Kidney glomerular epithelial cell (primary cell): ENCODE results near the gene DDAH1.

ENCODE experiments used
- DNase-seq: peaks from one replicate; lab custom pipeline; 2025; lab: John Stamatoyannopoulos, UW

Gene DDAH1

GRCh38 chr1:85440612-85441011 is 24.3 kb downstream of the DDAH1 start:
- DNase-seq = no peak

DNA sequence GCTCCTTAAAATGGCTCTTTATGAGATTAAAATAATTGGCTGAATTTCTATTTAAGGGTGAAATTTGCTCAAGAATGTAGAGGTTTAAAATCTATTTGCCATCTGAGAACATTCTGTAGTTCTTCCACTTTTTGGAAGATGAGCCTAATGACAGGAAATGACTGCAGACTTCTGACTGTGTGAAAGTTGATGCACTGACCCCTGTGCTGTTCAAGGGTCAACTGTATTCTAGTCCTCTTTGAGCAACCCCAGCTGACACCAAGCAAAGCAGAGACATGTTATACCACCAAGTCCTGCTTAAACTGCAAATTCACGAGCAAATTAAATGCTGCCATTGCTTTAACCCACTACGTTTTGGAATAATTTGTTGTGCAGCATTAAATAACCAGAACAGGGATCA is 26.6 kb downstream of the DDAH1 start:
- DNase-seq = no peak

GRCh38 chr1:85437139-85437538 is 27.8 kb downstream of the DDAH1 start:
- no peak for DNase-seq

DNA sequence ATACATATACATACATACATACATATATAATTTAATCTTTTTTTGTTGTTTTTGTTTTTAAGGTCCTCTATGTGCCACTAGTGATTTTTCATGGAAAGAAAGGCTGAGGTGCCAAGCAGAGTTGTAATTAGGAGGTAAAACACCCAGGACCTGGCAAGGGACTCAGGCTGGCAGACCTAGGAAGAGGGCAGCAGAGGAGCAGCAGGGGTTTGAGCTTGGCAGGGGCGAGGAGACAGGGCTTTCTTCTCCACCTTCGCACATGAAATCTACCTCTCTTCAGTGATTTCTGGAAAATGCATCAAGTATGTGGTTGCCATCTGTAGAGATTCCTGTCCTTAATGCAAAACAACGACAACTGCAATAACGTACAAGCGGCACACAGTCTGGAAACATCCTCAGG is 31.9 kb downstream of the DDAH1 start:
- DNase-seq = no peak

GRCh38 chr1:85428471-85429089 is 36.4 kb downstream of the DDAH1 start:
- DNase-seq = no peak

- DNase-seq = no peak
These were observed 37.1 kb downstream of the DDAH1 start for GRCh38 chr1:85427849-85428248.

DNA sequence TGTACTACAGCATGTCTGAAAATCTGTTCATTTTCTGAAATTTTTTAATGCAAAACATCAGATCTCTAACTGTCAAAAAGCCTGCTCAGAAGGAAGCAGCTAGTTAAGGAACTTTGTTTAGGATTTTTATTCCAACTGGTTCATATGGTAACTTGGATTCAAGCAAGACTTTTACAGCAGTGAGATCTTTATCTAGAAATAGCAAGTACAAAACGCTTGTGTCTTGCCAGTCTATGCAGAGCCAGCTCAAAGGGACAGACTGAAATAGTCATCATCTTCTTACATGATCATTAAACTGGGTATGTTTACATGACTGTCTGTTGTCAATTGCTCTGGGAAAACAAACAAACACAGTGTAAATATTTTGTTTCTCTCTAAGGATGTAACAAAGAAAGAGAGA is 37.6 kb downstream of the DDAH1 start:
- no peak for DNase-seq

DNA sequence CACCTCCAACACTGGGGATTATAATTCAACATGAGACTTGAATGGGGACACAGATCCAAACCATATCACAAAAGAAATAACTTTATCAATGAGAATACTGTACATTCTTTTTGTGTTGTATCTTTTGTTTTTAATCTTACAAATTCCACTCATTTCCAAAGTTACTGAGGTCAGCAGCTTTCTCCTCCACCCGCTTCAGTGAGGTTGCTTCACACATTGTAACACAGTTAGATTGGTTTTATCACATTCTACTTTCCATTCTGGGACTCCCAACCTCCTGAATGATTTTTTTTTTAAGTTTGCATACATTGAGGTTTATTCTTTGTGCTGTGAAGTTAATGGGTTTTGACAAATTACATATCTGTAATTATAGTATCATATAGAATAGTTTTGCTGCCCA is 43.8 kb downstream of the DDAH1 start:
- DNase-seq = no peak

- no peak for DNase-seq
These were observed 44.8 kb downstream of the DDAH1 start for GRCh38 chr1:85420199-85420598.

DNA sequence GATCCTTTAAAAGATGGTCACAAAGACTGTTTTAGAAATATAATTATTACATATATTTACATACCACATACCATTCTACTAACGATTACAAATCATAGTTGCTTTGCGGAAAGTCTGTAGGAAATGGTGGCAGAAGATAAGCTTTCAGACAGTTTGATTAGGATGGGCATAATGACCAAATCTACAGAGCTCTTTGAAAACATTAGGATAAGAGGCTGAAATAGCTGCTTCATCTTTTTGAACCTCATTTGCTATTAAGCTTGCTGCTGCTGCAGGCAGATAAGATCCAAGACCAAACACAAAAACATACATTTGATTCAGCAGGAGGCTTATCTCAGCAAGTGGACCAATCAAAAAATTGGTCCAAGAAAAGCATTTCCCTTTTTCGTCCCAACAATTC is 47.1 kb downstream of the DDAH1 start:
- DNase-seq = no peak

GRCh38 chr1:85417017-85417416 is 47.9 kb downstream of the DDAH1 start:
- DNase-seq = no peak

GRCh38 chr1:85413169-85413568 is 51.8 kb downstream of the DDAH1 start:
- DNase-seq = no peak

GRCh38 chr1:85411567-85412305 is 53.2 kb downstream of the DDAH1 start:
- DNase-seq = no peak

DNA sequence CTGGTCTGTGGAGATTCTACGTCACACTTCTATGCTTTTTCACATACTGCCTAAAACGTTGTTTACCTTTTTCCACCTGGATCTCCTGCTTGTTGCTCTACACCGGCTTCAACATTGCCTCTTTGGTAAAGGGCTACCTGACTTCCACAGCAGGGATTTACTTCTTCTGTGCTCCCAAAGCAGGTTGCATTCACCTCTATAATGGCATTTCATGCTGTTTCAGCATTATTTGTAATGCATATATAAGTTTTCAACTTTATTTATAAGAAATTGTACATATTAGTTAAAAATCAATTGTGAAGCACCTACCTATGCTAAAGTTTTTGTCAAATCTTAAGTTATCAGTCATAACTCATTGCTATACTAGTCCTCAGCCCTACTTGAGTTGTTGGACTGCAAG is 55.4 kb downstream of the DDAH1 start:
- no peak for DNase-seq

DNA sequence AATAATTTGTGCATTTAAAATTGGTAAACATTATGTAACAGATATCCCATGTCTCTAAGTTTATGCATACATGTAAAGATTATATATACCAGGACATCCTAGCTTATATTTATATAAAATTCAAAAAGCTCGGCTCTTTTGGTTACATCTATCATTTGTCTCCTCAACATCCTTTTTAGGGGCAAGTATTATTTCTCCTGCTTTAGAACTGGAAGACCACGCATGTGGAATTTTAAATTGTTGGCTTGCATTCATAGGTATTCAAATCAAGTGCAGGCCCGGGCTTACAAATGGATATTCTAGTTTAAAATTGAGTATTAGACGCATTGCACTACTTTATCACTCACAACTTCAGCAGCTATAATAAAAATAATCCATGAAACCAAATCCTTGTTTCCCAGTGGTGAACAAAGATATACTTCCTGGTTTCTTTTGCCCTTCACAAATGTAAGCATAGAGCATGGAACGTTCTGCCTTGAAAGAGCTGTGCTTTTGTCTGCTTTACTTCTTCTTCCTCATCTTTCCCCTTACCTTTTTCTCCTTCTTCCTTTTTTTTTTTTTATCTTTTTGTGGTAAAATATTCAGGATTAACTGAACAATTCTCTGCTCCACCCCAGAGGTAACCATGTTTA is 57.1 kb downstream of the DDAH1 start:
- DNase-seq = no peak

GRCh38 chr1:85406887-85407533 is 57.9 kb downstream of the DDAH1 start:
- DNase-seq = peak; percentile 95

DNA sequence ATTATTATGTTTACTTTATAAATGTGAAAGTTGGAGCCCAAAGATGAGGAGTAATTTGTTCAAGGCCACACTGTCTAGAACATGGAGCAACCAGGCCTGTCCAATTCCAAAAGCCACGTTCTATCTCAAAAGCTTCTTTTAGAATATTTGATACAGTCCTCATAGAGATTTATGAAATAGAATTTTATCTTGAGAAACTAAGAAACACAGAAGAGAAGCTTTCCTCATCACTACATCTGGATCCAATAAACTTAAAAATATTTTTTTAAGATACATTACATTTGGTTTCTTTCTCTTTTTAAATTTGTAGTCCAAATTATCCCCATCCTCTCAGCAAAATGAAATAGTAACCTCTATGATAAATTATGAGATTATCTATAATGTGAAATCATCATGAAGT is 58.9 kb downstream of the DDAH1 start:
- no peak for DNase-seq

DNA sequence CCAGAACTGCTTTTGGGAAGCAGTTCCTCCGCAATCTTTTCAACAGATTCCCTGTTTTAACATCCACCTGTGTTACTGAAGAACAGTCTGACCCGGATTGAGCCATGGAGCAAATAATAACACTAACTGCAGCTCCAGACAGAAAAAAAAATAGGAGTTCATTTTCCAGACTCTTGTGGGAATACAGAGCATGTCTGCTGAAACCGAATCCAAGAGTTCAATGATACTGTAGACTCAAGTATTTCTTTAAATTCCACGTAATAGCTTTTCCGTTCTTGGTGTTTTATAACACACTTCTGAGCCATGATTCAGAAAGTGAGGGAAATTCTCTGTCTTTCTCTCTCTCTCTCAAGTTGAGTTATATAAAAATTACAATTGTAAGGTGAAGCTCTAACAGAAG is 60.6 kb downstream of the DDAH1 start:
- no peak for DNase-seq

GRCh38 chr1:85398391-85399064 is 66.4 kb downstream of the DDAH1 start:
- peak; percentile 19 for DNase-seq

GRCh38 chr1:85397490-85398032 is 67.4 kb downstream of the DDAH1 start:
- no peak for DNase-seq

GRCh38 chr1:85396194-85396593 is 68.8 kb downstream of the DDAH1 start:
- DNase-seq = no peak

DNA sequence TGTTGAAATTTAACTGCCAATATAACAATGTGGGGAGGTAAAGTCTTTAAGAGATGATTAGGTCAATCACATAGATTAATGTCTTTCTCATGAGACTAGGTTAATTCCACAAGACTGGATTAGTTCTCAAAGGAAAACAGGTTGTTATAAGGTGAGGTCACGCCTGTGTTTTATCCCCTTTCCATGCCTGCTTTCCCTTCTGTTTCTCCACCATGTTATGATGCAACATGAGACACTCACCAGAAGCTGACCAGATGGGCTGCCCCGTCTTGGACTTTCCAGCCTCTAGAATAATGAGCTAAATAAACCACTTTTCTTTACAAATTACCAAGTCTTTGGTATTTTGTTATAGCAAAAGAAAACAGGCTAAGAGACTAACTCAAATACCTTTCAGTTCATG is 70.8 kb downstream of the DDAH1 start:
- DNase-seq = no peak
